Measurements from ENCODE around the gene FUT4. TPM values are rescaled to one million over a fixed set of nuclear protein-coding genes. Genes with fewer than 3 reads are reported as not detected.

The FUT4 gene
- total RNA-seq (2022; extraction: Qiagen RNA extraction), result 2.0 to 2.9 TPM (median 2.5 TPM) in 5 replicates

GRCh38 chr11:94543695-94544645, at the start of gene FUT4:
FUT4 (plus strand) TSS chr11:94543921; CDS start chr11:94544134, 213 bp downstream.

GRCh38 chr11:94511932-94512781, 31.6 kb upstream of the FUT4 start, which contains the start of gene C11orf97:
C11orf97 (plus strand) TSS chr11:94512461; CDS start chr11:94512529, 68 bp downstream.

GRCh38 chr11:94567181-94567670, 23.5 kb downstream of the FUT4 start, which contains the start of gene PIWIL4:
PIWIL4 (plus strand) TSS chr11:94567368; CDS start chr11:94567519, 151 bp downstream.

Other genes starting within 250 kb of the FUT4 start
- gene IZUMO1R, start 239.3 kb upstream of the FUT4 start, total RNA-seq (2022; extraction: Qiagen RNA extraction), result not detected in 5 replicates
- 0.05 to 0.07 TPM (median 0.06 TPM) in 5 replicates for gene GPR83, start 142.5 kb upstream of the FUT4 start, total RNA-seq (2022; extraction: Qiagen RNA extraction)
- 12.1 to 15.9 TPM (median 14.6 TPM) in 5 replicates for gene MRE11, start 50.1 kb upstream of the FUT4 start, total RNA-seq (2022; extraction: Qiagen RNA extraction)
- 5.8 to 6.7 TPM (median 6.0 TPM) in 5 replicates for gene ANKRD49, start 49.9 kb upstream of the FUT4 start, total RNA-seq (2022; extraction: Qiagen RNA extraction)
- not detected in 5 replicates for gene C11orf97, start 31.5 kb upstream of the FUT4 start, total RNA-seq (2022; extraction: Qiagen RNA extraction)
- 0.19 to 0.40 TPM (median 0.29 TPM) in 5 replicates for gene PIWIL4, start 23.4 kb downstream of the FUT4 start, total RNA-seq (2022; extraction: Qiagen RNA extraction)
- 5.7 to 8.6 TPM (median 7.8 TPM) in 5 replicates for gene AMOTL1, start 224.4 kb downstream of the FUT4 start, total RNA-seq (2022; extraction: Qiagen RNA extraction)

Data from A549 treated with Mapracorat at 1 μM for 4 hours (cell line).